IMR-90 (cell line): ENCODE results near the gene ACTA2.

ENCODE experiments used
- CTCF ChIP-seq: conservative IDR thresholded peaks from 2 replicates; pipeline ENCODE4 v1.5.1; 2012; ENCODE audit warnings: mild to moderate bottlenecking, low read depth, low read length, improper control_type of control experiment
- FOS ChIP-seq: fragments of 150-350 bp; IDR thresholded peaks from 2 replicates; pipeline ENCODE4 v1.6.1; 2016; ENCODE audit warnings: low read depth, low read length
- POLR2A ChIP-seq: IDR thresholded peaks from 2 replicates; pipeline ENCODE4 v1.6.1; 2012; ENCODE audit warnings: mild to moderate bottlenecking, low read depth, low read length
- RAD21 ChIP-seq: IDR thresholded peaks from 2 replicates; pipeline ENCODE4 v1.6.1; 2012; ENCODE audit warnings: low read length, improper control_type of control experiment

GRCh38 chr10:88920986-88921593 lies 31.5 kb downstream of the ACTA2 start:
- no peak for TF ChIP-seq CTCF
- no peak for TF ChIP-seq RAD21
- TF ChIP-seq POLR2A: no peak
- no peak for TF ChIP-seq FOS
